GM21723 (cell line): ENCODE data around the gene PC.

Experiments used
- ATAC-seq: cut with Tn5 transposase; IDR thresholded peaks from one replicate; pipeline ENCODE4 v1.9.1; 2021; ENCODE audit warnings: mild to moderate bottlenecking, moderate library complexity; ENCODE audit not compliant: unreplicated experiment

PC gene

DNA sequence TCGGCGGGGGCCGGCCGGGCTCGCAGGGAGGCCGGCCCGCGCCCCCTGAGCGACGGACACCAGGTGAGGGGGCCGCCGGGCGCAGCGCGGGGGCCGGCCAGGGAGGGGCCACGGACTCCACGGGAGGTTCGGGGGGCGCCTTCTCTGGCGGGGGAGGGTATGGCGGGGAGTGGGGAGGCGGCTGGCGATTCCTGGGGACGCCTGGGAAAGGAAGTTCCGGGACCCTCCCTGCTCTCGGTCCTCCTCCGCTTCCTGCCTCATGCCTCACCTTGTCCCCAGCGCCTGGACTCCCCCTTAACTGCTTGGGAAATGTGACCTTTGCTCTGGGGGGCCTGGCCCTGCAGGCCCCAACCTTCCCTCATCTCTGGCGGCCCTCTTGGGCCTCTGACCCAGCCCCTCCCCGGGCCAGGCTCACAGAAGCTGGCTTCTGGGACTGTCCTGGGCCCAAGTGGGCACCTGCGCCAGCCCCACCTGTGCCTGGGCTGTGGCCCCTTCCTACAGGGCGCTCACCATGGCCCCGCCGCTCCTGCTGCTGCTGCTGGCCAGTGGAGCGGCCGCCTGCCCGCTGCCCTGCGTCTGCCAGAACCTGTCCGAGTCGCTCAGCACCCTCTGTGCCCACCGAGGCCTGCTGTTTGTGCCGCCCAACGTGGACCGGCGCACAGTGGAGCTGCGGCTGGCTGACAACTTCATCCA is 100.8 kb downstream of the PC start:
- ATAC-seq = no peak

DNA sequence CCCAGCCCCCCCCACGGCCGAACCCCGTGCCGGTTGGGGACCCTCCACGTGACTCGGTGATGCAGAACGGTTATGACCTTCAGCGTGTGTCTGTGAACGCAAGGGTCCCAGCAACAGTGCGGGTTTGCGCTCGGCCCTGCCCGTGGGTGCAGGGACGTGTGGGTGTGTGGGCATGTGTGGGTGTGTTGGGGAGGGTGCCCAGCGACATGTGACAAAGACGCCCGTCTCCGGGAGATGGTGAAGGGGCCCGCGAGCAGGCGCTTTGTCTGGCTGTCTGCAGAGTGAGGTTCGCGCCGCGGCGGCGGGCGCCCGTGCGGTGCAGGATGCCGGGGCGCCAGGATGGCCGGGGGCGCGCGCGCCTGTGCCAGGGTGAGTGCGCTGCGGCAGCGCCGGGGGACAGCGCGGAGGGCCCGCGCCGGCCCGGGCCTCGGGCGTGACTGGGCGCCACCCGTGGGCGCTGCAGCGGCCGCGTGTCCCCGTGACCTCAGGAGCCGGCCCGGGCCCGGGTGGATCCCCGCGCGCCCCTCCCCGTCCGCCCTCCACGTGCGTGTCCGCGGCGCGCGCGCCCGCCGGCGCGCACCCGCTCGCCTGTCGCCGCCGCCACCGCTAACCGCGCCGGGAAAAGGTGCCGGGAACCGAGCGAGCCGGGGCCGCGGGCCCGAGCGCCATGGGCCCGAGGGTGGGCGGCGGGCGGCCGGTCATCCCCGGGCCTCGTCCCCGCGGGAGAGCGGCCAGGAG is 101.5 kb downstream of the PC start, which contains the start of gene LRFN4:
Gene LRFN4, plus strand, starts transcription at position 569 of the 738 bp plus-strand sequence. CDS start 681 bp downstream, outside the sequence.
- ATAC-seq = peak; percentile 29

DNA sequence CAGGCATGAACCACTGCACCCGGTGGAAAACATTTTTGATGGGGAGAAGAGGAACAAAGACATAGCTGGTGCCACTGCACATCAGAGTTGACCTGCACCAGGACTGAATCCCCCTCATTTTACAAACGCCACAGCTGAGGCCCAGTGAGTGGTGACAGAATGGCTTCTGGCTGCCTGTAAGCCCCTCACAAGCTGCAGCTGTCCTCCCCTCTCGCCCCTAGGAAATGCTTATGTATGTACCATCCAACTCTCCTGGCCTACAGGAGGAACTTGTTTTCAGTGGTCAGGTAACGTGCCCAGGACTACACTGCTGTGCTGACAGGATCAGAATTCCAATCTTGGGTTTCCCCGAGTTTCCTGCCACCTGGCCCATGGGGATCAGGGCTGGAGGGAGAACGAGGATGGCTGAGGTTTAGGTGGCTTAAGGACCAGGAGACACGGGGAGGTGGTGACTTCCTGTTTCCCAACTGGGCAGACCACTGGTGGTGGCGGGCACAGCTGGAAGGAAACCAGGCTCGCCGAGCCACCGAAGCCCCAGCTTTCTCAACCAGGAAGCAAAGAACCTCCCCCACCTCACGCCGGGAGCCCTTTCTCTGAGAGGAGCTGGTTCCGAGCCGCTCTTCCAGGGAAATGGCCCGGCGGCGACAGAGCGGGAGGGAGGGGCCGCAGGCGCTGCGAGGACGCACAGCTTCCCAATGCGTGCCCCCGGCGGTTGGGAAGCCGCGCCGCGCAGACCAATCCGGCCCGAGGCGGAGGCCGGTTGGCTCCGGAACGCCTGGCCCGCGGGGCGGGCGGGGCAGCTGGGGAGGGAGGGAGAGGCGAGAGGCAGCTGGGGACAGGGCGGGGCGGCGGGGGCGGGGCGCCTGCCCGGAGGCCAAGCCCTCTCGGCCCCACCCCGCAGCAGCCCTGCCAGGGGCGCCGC is 102.3 kb downstream of the PC start:
- peak; percentile 61 for ATAC-seq

DNA sequence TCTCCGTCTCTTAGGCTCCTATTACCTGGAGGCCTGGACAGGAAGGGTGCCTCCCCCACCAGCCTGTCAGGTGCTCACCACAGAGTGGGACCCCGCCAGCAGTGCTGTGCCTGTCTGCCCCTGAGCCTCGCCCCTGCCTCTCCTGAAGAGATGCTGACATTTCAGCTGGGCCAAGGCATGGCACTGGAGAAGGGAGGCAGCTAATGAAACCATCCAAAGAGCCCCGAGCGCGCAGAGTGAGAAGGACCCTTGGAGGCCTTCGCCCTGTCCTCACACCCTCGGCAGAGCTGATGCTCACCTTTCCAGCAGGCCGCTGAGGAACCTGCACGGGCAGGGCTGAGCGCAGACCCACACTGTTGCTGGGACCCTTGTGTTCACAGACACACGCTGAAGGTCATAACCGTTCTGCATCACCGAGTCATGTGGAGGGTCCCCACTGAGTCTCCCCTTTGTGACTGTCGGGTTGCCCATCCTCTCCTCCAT is 103.4 kb downstream of the PC start:
- no peak for ATAC-seq

DNA sequence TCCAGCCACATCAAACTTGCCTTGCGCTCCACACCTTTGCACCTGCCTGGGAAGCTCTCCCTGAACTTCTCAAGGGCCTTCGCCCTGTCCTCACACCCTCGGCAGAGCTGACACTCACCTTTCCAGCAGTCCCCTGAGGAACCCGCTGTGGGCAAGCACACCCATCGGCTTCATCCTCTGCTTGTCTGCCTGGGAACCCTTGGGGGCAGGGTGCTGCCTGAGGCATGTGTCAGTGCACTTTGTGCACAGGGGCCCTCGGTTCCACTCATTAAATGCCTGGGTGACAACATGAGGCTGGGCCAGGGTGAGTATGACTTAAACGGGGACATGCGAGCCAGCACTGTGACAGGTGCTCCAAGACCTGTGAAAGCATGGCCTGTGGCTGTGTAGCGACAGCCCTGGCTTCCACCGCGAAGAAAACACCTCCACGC is 103.9 kb downstream of the PC start:
- no peak for ATAC-seq

DNA sequence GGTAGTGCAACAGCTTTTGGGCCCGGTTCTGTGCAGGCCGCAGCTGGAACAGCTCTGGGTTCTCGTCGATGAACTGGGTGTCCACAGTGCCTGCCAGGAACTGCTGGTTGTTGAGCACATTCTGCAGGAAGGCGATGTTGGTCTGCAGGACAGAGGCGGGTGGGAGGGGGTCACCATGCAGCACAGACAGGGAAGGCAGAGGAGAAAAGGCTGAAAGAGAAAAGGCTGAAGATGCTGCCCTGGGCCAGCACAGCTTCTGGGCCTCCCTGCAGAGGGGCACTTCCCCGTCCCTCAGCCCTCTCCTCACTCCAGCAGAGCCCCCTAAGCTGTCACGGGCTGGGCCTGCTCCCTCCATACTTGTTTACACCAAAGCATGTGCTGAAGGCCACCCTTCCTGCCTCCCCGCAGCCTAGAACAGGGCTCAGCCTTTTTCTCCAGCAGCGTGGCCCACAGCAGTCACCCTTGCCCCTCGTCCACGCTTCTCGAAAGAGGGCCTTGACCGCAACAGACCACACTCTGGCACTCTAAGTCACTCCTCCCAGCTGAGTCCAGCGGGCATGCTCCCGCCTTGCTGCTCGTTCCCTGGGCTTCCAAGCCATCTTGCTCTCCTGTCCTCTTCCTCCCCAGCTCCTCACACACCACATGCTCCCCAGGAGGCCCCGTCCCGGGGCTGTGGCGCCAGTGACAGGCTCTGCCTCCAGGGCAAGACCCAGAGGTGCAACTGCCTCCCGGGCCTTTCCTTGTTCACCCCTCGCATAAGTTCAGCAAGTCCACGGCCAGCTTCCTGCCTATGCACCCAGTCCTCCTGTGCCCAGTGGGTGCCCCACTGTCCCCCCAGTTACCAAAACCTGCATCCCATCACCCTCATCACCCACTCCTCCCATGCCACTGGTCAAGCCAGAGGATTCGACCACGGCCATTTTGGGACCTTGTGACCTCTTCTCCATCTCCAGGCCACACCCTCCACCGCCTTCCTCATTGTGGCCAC is 104.6 kb downstream of the PC start:
- no peak for ATAC-seq

DNA sequence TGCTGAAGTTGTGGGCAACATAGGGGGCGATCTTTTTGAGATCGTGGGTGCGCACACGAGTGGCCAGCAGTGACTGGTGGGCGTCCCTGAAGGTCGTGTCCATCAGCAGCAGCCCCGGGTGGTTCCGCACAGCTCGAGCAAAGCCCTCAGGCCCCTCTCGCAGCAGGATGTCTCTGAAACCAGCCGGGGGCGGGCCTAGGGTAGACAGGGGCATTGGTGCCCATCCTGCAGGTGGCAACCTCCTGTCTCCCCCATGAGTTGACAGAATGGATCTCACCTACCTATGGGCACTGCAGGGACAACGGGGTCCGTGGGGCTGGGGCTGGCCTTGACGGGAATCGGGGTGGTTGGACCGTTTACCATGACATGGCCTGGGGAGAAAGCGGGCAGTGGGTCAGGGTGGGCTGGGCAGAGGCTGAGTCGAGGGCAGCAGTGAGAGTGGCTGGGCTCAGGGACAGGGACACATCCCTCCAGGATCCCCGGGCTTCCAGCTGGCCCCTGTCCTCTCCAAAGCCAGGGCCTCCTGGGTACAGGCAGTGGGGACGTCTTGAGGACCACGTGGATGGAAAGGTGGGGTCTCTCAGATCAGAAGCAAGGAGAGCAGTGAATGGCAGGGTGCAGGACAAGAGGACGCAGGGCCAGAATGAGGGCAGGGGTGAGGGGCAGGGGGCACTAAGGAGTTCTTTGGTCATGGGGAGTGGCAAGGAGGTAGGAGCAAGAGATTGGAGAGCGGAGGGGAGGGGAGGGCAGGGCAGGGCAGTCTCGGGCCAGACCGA is 105.5 kb downstream of the PC start:
- ATAC-seq = no peak

DNA sequence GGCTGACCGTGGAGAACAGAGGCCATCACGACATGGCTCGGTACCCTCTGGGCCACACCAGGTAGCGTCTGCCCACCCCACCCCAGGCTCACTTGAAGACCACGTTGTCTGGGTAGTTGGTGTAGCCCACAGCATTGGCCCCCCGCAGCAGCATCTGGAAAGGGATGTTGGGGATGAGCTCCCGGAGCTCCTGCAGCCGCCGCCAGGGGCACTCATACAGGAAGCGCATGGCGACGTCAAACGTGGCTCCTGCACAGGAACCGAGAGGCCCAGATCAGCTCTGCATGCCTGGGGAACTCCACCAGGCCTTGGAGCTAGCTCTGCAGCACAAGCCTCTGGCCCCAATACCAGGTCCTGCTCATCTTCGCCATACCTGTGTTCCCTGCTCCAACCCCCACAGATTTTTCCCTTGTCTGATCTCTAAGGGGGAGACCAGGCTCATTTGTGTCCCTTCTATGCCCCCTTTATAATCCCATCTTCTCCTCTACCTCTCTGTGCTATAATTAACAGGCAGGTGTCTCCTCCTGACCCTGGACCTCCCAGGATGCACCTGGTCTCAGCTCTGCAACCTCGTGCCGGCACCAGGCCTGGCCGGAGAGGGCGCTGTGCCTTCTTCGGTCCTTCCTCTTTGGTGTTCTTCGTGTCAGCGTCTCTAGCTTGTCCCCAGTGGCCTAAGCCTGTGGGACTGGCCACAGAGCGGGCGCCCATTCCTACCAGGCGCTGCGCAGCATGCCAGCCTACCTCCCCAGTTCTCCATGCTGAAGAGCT is 106.3 kb downstream of the PC start:
- ATAC-seq = no peak

DNA sequence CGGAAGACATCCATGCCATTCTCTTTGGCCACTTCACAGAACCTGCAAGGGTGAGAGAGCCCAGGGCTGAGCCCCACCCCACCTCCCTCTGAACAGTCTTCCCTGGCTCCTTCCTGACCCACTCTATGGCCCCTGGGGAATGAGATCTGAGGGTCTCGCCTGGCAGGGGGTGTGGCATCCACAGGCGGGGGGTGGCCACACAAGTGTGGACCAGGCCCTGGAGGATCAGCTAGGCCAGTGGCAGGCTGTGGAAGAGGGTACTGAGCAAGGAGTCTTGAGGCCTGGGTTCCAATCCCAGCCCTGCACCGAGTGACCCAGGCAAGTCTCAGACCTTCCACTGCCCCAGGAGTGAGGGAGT is 107.0 kb downstream of the PC start:
- ATAC-seq = no peak

DNA sequence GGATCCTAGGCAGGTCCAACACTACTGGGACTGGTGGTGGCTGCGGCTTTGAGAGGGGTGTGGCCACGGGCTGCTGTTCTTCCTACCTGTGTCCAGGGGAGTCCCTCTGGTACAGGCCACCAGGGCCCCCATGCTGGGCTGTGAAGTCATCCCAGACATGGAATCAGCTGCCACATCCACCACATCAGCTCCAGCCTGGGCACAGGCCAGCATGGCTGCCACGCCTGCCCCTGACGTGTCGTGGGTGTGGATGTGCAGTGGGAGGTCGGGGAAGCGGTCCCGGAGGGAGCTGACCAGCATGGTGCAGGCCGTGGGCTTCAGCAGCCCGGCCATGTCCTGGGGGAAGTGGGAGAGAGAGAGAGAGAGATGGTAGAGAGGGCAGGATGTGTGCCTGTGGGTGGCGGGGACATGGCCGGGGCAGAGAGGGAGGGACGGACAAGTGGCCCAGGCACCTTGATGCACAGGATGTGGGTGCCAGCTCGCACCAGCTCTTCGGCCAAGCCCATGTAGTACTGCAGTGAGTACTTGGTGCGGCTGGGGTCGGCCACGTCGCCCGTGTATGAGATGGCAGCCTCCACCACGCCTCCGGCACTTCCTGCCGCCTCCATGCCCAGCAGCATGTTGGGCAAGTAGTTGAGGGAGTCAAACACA is 107.5 kb downstream of the PC start:
- ATAC-seq = no peak

DNA sequence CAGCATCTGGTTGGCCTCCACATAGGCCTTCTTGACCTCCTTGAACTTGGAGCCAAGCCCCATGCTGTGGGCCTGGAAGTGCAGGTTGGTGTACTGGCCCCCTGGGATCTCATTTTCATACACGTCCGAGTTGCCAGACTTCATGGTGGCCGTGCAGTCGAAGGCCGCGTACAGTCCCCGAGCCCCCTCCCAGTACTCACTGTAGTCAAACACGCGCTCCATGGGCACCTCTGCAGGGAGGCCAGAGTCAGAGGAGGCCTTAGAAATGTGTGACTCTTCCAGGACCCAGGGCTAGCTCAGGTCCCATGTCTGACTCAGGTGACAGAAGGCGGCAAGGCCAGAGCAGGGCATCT is 108.0 kb downstream of the PC start:
- no peak for ATAC-seq

DNA sequence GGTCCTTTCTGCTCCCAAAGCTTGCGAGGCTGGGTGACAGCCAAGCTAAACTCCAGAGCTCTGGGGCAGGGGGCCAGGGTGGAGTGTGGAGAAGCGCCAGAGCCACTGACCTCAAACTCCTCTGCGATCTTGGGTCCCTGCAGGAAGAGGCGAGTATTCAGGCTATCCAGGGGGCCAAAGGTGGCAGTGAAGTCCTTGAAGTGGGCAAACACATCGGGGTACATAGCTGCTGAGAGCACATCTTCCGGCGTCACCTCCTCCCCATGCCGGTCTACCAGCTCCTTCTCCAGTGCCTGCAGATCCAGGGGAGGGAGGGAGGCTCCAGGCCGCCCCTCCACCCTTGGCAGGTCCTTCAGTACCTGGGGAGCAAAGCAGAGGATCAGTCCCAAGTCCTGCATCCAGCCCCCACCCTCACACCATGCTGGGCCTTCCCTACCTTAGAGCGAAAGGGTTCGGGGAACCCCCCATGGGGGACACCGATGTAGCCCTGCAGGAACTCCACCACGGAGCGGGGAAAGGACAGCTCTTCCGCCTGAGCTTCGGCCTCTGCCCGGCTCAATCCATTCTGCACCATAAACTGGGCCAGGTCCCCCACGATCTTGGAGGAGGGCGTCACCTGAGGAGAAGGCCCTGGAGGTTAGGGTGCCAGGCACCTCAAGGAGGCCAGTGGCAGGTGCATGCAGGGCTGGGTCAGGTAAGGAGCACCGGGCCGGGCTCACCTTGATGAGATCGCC is 108.5 kb downstream of the PC start:
- no peak for ATAC-seq

DNA sequence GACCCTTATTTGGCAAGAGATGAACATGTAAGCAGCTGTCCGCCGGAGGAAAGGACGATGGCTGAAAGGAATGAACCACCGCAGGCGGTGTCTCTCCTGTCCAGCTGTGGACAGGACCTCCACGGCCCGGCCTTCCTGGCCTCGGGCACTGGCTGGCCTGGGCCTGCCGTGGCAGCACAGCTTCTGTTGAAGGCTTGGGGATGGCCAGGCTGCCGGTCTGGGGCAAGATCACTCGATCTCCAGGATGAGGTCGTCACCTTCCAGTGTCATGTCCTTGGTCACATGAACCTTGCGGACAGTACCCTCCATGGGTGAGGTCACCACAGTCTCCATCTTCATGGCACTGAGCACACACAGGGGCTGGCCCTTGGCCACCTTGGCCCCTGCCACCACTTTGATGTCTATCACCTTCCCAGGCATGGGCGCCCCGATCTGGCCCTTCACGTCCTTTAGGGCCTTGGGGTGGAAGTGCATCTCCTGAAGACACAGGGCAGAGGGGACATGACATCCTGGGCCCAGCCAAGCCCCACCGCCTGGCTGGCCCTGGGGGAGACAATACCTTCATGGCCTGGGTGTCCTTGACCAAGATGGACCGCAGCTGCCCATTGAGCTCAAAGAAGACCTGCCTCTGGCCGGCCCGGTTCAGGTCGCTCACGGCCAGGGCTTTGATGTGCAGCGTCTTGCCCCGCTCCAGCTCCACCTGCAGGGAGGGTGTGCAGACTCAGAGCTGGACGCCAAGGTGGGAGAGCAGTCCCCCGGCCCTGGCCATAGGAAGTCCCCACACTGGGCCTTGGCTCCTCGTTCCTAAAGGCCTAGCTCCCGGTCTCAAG is 109.3 kb downstream of the PC start:
- ATAC-seq = no peak

DNA sequence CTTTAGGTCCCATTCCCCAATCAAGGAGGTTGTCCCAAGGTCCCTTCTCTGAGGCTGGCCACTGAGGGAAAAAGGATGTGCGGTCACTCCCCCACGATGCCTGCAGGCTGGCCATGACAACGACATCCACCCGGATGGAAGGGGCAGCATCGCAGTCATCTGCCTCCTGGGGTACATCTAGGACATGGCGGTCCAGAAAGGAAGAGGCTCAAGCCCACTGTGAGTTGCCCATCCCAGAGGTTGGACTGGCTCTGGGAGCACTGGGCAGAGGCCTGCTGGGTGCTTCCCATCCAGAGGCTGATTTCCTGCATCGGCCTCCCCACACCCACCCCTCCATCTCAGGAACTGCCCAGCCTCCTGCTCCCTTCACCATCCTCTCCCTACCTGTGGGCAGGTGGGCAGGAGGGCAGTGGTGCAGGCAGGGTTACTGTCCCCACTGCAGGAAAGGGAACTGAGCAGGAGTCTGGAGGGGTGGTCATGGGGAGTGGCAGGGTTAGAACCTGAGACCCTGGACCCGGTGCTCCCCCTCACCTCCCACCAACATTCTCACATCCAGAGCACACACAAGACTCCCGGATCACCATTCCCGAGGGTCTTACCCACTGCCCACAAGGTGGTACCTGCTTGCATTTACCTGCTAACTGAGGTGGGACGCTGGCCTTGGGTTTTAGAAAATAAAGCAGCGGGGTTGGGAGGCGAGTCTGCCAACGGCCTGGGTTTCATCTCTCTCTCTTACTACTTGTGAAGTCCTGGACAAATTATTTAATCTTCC is 110.5 kb downstream of the PC start:
- no peak for ATAC-seq

DNA sequence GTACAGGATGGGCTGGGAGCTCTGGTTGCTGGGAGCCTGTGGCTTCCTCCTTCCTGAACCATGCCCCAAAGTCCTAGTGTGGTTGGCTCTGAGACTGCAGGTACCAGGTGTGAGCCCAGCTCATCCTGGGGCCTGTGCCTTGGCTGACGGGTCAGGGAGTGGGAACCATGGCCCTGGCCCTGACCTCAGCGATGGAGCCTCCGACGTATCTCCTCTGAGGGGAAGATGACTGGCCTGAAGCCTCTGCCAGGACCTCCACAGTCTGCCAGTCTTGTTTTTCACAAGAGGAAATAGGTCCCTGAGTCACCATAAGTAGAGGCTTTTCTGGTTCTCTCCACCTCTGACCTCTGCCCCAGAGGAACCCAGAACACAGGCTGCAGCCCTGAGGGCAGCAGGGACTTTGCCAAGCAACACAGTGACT is 111.5 kb downstream of the PC start:
- ATAC-seq = no peak

DNA sequence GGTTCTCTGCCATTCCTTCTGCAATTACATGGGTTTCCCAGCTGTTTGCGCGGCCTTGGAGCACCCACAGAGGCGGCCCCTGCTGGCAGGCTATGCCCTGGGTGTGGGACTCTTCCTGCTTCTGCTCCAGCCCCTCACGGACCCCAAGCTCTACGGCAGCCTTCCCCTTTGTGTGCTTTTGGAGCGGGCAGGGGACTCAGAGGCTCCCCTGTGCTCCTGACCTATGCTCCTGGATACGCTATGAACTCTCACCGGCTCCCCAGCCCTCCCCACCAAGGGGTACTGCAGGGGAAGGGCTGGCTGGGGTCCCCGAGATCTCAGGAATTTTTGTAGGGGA is 112.3 kb downstream of the PC start:
- no peak for ATAC-seq
